ENCODE measurements around the gene RAB37.

- TF ChIP-seq MYC (IDR thresholded peaks at IDR 0.05; ENCODE audit: low read depth, low read length) (no peak), POLR2A (IDR thresholded peaks at IDR 0.05; ENCODE audit: extremely low read depth, insufficient read length) (no peak)
These were observed 31.7 kb downstream of the RAB37 start for GRCh38 chr17:74768763-74769114.

All from NB4 (cell line).